DND-41 (cell line): ENCODE data around the gene HECW1.

ENCODE experiments used
- ATAC-seq: fragments of 200-7000 bp; cut with Tn5 transposase; 3 replicates; pipeline ENCODE4 v1.9.1; 2021; ENCODE audit warnings: low read depth; ENCODE audit not compliant: insufficient read depth
- DNase-seq: peaks from one replicate; pipeline ENCODE4 v3.0.0-alpha.2; 2020
- H2AFZ ChIP-seq: 2 replicates; pipeline ENCODE4 v1.6.0; 2012; ENCODE audit warnings: low read depth, low read length
- H3K27ac ChIP-seq: 2 replicates; pipeline ENCODE4 v1.5.1; 2012; ENCODE audit warnings: low read length, inconsistent platforms
- H3K27me3 ChIP-seq: fragments of 200-600 bp; sonication (generic); 2 replicates; pipeline ENCODE4 v1.6.0; 2012; ENCODE audit warnings: low read length, mild to moderate bottlenecking, inconsistent platforms; ENCODE audit not compliant: insufficient read depth, poor library complexity
- H3K36me3 ChIP-seq: 2 replicates; pipeline ENCODE4 v1.5.1; 2012; ENCODE audit warnings: low read length, inconsistent platforms; ENCODE audit not compliant: insufficient read depth
- H3K4me1 ChIP-seq: 2 replicates; pipeline ENCODE4 v1.5.1; 2012; ENCODE audit warnings: mild to moderate bottlenecking, low read length; ENCODE audit not compliant: insufficient read depth
- H3K4me2 ChIP-seq: 2 replicates; pipeline ENCODE4 v1.6.0; 2012; ENCODE audit warnings: mild to moderate bottlenecking, moderate library complexity, low read length, inconsistent platforms; ENCODE audit not compliant: insufficient read depth
- H3K4me3 ChIP-seq, 2 experiments: fragments of 200-600 bp in 1 of 2; shearing (Covaris generic) in 1 of 2; 2 replicates each; pipeline ENCODE4 v1.5.1; 2012 to 2016; ENCODE audit warnings: inconsistent platforms in 2 of 2, low read length in 2 of 2, mild to moderate bottlenecking in 2 of 2, low read depth in 1 of 2, moderate library complexity in 1 of 2
- H3K79me2 ChIP-seq: 2 replicates; pipeline ENCODE4 v1.6.0; 2012; ENCODE audit warnings: low read length, inconsistent platforms; ENCODE audit not compliant: insufficient read depth
- H3K9ac ChIP-seq: 2 replicates; pipeline ENCODE4 v1.6.0; 2012; ENCODE audit warnings: low read depth, mild to moderate bottlenecking, inconsistent platforms, low read length, moderate library complexity
- H3K9me3 ChIP-seq: 2 replicates; pipeline ENCODE4 v1.5.1; 2012; ENCODE audit warnings: low read length, moderate library complexity, mild to moderate bottlenecking, inconsistent platforms; ENCODE audit not compliant: insufficient read depth, severe bottlenecking
- H4K20me1 ChIP-seq: 2 replicates; pipeline ENCODE4 v1.6.0; 2012; ENCODE audit warnings: low read length; ENCODE audit not compliant: insufficient read depth
- CTCF ChIP-seq: IDR thresholded peaks from 2 replicates; pipeline ENCODE4 v1.5.1; 2012; ENCODE audit warnings: borderline replicate concordance, low read length, moderate library complexity, mild to moderate bottlenecking; ENCODE audit not compliant: poor library complexity, severe bottlenecking; ENCODE audit errors: extremely low read depth
- EZH2 ChIP-seq: IDR thresholded peaks from 3 replicates; pipeline ENCODE4 v1.6.1; 2012; ENCODE audit warnings: borderline replicate concordance, low read depth, mild to moderate bottlenecking, moderate library complexity, low read length, inconsistent platforms; ENCODE audit not compliant: severe bottlenecking

HECW1 gene

GRCh38 chr7:43431020-43431595, 318.7 kb downstream of the HECW1 start:
- H3K4me2 ChIP-seq, result no peak overlapping the region
- no peak overlapping the region for H3K9ac ChIP-seq
- peaks cover 3% of the 10 kb centered on the region for H3K9me3 ChIP-seq
- no peaks in the 10 kb centered on the region for H3K4me1 ChIP-seq
- H3K27me3 ChIP-seq, result no peaks in the 10 kb centered on the region
- TF ChIP-seq EZH2 (no peak), CTCF (no peak)
- H3K36me3 ChIP-seq, result no peaks in the 10 kb centered on the region
- no peaks in the 10 kb centered on the region for H4K20me1 ChIP-seq
- H3K79me2 ChIP-seq, result no peaks in the 10 kb centered on the region
- H2AFZ ChIP-seq, result no peak overlapping the region
- no peak for DNase-seq
- H3K27ac ChIP-seq, result no peak overlapping the region
- ATAC-seq, result no peak
- no peak overlapping the region for H3K4me3 ChIP-seq

DNA sequence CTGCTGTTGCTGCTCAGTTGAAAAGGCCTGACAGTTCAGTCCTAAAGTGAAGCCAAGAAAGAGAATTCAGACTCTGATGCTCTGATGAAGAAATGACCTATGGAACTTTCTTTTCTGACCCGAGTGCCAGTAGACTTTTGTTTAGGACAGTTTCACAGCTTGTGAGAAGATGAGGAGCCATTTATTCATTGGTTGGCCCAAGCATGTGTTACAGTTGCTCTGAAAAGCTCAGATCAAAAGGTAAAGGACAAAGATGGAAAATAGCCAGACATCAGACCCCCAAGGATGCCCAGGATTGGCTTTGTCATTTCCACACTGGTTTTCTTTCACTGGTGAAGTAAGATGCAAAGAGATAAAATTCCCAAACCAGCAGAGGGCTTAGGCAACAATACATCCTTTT, 321.2 kb downstream of the HECW1 start:
- Histone ChIP-seq H3K9me3 (no peaks in the 10 kb centered on the region), H4K20me1 (no peaks in the 10 kb centered on the region), H3K4me3 (no peak overlapping the region), H3K36me3 (no peaks in the 10 kb centered on the region), H2AFZ (no peak overlapping the region), H3K79me2 (no peaks in the 10 kb centered on the region), H3K9ac (no peak overlapping the region), H3K4me1 (peaks cover 7% of the 10 kb centered on the region), H3K27me3 (no peaks in the 10 kb centered on the region), H3K4me2 (no peak overlapping the region), H3K27ac (no peak overlapping the region)
- TF ChIP-seq EZH2 (no peak), CTCF (no peak)
- ATAC-seq (no peak), DNase-seq (no peak)

GRCh38 chr7:43437001-43437400, 324.6 kb downstream of the HECW1 start:
- Histone ChIP-seq H3K27ac (no peak overlapping the region), H3K9ac (no peak overlapping the region), H3K27me3 (no peaks in the 10 kb centered on the region), H3K4me2 (no peak overlapping the region), H4K20me1 (no peaks in the 10 kb centered on the region), H3K36me3 (no peaks in the 10 kb centered on the region), H3K79me2 (no peaks in the 10 kb centered on the region), H3K4me1 (peaks cover 7% of the 10 kb centered on the region), H2AFZ (peak overlapping the region; percentile 45), H3K4me3 (no peak overlapping the region), H3K9me3 (no peaks in the 10 kb centered on the region)
- TF ChIP-seq CTCF, result no peak
- no peak for TF ChIP-seq EZH2
- ATAC-seq (peak; percentile 53; the same call in 2 of the 3 replicates), DNase-seq (no peak)
